GM23338 (cell line): ENCODE data around the gene FASN.

Experiments
- CREB1 ChIP-seq: fragments of 250-450 bp; sonication (Bioruptor Pico); IDR thresholded peaks from 2 replicates; pipeline ENCODE4 v1.5.0; 2020; ENCODE audit warnings: low read depth, mild to moderate bottlenecking, moderate library complexity
- EZH2 ChIP-seq: fragments of 200-600 bp; sonication (generic); IDR thresholded peaks from one replicate; pipeline ENCODE4 v1.8.0; 2017; ENCODE audit warnings: antibody characterized with exemption, mild to moderate bottlenecking, low read depth; ENCODE audit not compliant: unreplicated experiment
- EZH2phosphoT487 ChIP-seq: fragments of 200-600 bp; sonication (generic); IDR thresholded peaks from one replicate; pipeline ENCODE4 v1.8.1; 2018; ENCODE audit warnings: antibody characterized with exemption; ENCODE audit not compliant: unreplicated experiment
- POLR2AphosphoS5 ChIP-seq: IDR thresholded peaks from 2 replicates; pipeline ENCODE4 v1.6.1; 2016; ENCODE audit warnings: antibody characterized with exemption, low read depth
- TF ChIP-seq, protein P1 (sequence below), 2 experiments: fragments of 200-600 bp in 1 of 2; sonication (generic) in 1 of 2; conservative IDR thresholded peaks; 2 replicates each; pipeline versions ENCODE4 v1.5.1 to v1.6.1; 2016 to 2017; ENCODE audit warnings: antibody characterized with exemption in 2 of 2, low read depth in 2 of 2, mild to moderate bottlenecking in 2 of 2, moderate library complexity in 1 of 2
- TF ChIP-seq, protein P2 (sequence below): IDR thresholded peaks from 2 replicates; pipeline ENCODE4 v1.6.1; 2016; ENCODE audit warnings: antibody characterized with exemption
- TF ChIP-seq, protein P3 (sequence below): IDR thresholded peaks from one replicate; pipeline ENCODE4 v1.6.1; 2018; ENCODE audit warnings: antibody characterized with exemption; ENCODE audit not compliant: unreplicated experiment

DNA sequence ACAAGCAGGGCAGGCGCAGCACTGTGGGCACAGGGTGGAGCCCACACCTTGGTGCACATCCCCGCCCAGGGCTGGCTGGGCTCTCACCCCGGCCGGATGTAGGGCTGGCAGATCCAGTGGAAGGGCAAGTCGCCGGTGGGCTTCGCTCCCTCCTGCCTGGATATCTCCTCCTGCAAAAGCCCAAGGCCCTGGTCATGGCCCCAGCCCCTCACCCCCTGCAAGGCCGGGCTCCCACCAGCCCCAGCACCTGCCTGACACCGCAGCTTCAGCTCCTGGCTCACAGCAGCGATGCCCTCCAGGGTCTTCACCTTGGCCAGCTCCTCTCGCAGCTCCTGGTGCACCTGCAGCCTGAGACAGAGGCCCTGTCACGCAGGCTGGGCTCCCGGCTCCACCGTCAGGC, 37.4 kb downstream of the FASN start:
- TF ChIP-seq, protein P1, sequence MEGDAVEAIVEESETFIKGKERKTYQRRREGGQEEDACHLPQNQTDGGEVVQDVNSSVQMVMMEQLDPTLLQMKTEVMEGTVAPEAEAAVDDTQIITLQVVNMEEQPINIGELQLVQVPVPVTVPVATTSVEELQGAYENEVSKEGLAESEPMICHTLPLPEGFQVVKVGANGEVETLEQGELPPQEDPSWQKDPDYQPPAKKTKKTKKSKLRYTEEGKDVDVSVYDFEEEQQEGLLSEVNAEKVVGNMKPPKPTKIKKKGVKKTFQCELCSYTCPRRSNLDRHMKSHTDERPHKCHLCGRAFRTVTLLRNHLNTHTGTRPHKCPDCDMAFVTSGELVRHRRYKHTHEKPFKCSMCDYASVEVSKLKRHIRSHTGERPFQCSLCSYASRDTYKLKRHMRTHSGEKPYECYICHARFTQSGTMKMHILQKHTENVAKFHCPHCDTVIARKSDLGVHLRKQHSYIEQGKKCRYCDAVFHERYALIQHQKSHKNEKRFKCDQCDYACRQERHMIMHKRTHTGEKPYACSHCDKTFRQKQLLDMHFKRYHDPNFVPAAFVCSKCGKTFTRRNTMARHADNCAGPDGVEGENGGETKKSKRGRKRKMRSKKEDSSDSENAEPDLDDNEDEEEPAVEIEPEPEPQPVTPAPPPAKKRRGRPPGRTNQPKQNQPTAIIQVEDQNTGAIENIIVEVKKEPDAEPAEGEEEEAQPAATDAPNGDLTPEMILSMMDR (conservative IDR thresholded peaks at IDR 0.05; ENCODE audit: low read depth in 2 of 2) = no peak
- TF ChIP-seq POLR2AphosphoS5 (no peak), EZH2phosphoT487 (no peak), EZH2 (no peak), CREB1 (CRISPR knock-in tag) (no peak)
- TF ChIP-seq, protein P2, sequence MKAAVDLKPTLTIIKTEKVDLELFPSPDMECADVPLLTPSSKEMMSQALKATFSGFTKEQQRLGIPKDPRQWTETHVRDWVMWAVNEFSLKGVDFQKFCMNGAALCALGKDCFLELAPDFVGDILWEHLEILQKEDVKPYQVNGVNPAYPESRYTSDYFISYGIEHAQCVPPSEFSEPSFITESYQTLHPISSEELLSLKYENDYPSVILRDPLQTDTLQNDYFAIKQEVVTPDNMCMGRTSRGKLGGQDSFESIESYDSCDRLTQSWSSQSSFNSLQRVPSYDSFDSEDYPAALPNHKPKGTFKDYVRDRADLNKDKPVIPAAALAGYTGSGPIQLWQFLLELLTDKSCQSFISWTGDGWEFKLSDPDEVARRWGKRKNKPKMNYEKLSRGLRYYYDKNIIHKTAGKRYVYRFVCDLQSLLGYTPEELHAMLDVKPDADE = no peak
- TF ChIP-seq, protein P3, sequence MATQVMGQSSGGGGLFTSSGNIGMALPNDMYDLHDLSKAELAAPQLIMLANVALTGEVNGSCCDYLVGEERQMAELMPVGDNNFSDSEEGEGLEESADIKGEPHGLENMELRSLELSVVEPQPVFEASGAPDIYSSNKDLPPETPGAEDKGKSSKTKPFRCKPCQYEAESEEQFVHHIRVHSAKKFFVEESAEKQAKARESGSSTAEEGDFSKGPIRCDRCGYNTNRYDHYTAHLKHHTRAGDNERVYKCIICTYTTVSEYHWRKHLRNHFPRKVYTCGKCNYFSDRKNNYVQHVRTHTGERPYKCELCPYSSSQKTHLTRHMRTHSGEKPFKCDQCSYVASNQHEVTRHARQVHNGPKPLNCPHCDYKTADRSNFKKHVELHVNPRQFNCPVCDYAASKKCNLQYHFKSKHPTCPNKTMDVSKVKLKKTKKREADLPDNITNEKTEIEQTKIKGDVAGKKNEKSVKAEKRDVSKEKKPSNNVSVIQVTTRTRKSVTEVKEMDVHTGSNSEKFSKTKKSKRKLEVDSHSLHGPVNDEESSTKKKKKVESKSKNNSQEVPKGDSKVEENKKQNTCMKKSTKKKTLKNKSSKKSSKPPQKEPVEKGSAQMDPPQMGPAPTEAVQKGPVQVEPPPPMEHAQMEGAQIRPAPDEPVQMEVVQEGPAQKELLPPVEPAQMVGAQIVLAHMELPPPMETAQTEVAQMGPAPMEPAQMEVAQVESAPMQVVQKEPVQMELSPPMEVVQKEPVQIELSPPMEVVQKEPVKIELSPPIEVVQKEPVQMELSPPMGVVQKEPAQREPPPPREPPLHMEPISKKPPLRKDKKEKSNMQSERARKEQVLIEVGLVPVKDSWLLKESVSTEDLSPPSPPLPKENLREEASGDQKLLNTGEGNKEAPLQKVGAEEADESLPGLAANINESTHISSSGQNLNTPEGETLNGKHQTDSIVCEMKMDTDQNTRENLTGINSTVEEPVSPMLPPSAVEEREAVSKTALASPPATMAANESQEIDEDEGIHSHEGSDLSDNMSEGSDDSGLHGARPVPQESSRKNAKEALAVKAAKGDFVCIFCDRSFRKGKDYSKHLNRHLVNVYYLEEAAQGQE = no peak
